GM12878 (cell line): ENCODE data around the gene PRORP. TPM values are rescaled to one million over a fixed set of nuclear protein-coding genes. Genes with fewer than 3 reads are reported as not detected.

ENCODE experiments used
- ATAC-seq: fragments of 200-7000 bp; cut with Tn5 transposase; 3 replicates; pipeline ENCODE4 v1.9.1; 2020; ENCODE audit warnings: mild to moderate bottlenecking, moderate library complexity
- BruUV-seq: library from RNA; stranded (reverse); fragments of 400-500 nt; replicated peaks from 2 replicates; lab custom pipeline; 2021; lab: Mats Ljungman, UMichigan
- CTCF ChIA-PET: fragments of 300-600 bp; sonication (Branson Sonifier 250); formaldehyde crosslinking; extraction: SDS; loops from one replicate; lab custom pipeline; 2021; ENCODE audit warnings: inconsistent platforms; lab: Yijun Ruan, JAX
- POLR2A ChIA-PET: fragments of 350-600 bp; formaldehyde crosslinking; extraction: SDS; loops from one replicate; lab custom pipeline; 2021; ENCODE audit warnings: inconsistent platforms; lab: Charles Lee
- RAD21 ChIA-PET: fragments of 300-600 bp; sonication (Branson Sonifier 250); formaldehyde crosslinking; loops from one replicate; lab custom pipeline; 2023; ENCODE audit warnings: antibody characterized with exemption; ENCODE audit not compliant: unreplicated experiment; lab: Charles Lee
- SMC1A ChIA-PET: fragments of 300-600 bp; sonication (Branson Sonifier 250); formaldehyde crosslinking; loops from one replicate; lab custom pipeline; 2023; ENCODE audit not compliant: unreplicated experiment, uncharacterized antibody; lab: Charles Lee
- DNase-seq: peaks from one replicate; pipeline ENCODE4 v3.0.0-alpha.2; 2011; ENCODE audit warnings: low read depth, low spot score
- FAIRE-seq: peaks from 3 replicates; lab custom pipeline; 2011; peaks lifted over from hg19 to GRCh38; lab: Jason Lieb, UNC
- H2AFZ ChIP-seq: 2 replicates; pipeline ENCODE4 v1.6.0; 2011; ENCODE audit warnings: low read depth, low read length, control low read depth; ENCODE audit not compliant: control insufficient read depth
- H3K27ac ChIP-seq: 2 replicates; pipeline ENCODE4 v1.5.1; 2011; ENCODE audit warnings: control low read depth; ENCODE audit not compliant: control insufficient read depth, insufficient read depth
- H3K27me3 ChIP-seq, 2 experiments: replicated peaks in 1 of 2; 2 replicates each; pipeline versions ENCODE4 v1.6.0 to v1.6.1; 2011; ENCODE audit warnings: low read length in 1 of 2; ENCODE audit not compliant: control insufficient read depth in 2 of 2, insufficient read depth in 2 of 2
- H3K36me3 ChIP-seq, 2 experiments: 2 replicates each; pipeline ENCODE4 v1.5.1; 2011; ENCODE audit warnings: low read length in 1 of 2; ENCODE audit not compliant: control insufficient read depth in 2 of 2, insufficient read depth in 2 of 2
- H3K4me1 ChIP-seq: 2 replicates; pipeline ENCODE4 v1.6.1; 2011; ENCODE audit warnings: mild to moderate bottlenecking, low read length, moderate library complexity, mixed read lengths; ENCODE audit not compliant: control insufficient read depth, insufficient read depth
- H3K4me2 ChIP-seq: 2 replicates; pipeline ENCODE4 v1.6.0; 2011; ENCODE audit warnings: control low read depth; ENCODE audit not compliant: control insufficient read depth, insufficient read depth
- H3K4me3 ChIP-seq: fragments of 200-600 bp; sonication (generic); 2 replicates; pipeline ENCODE4 v1.5.1; 2016
- H3K79me2 ChIP-seq: 2 replicates; pipeline ENCODE4 v1.6.0; 2011; ENCODE audit warnings: low read length; ENCODE audit not compliant: control insufficient read depth, insufficient read depth
- H3K9ac ChIP-seq: 2 replicates; pipeline ENCODE4 v1.8.0; 2011; ENCODE audit warnings: low read length, control low read depth, mixed read lengths; ENCODE audit not compliant: control insufficient read depth, insufficient read depth
- H3K9me3 ChIP-seq: replicated peaks from 3 replicates; pipeline ENCODE4 v1.5.1; 2011; ENCODE audit warnings: mild to moderate bottlenecking, low read length; ENCODE audit not compliant: control insufficient read depth, insufficient read depth
- H4K20me1 ChIP-seq: 2 replicates; pipeline ENCODE4 v1.6.0; 2011; ENCODE audit not compliant: control insufficient read depth, insufficient read depth
- BCL3 ChIP-seq: IDR thresholded peaks from 2 replicates; pipeline ENCODE4 v1.6.1; 2011; ENCODE audit warnings: borderline replicate concordance, low read depth, mild to moderate bottlenecking, moderate library complexity, low read length; ENCODE audit not compliant: insufficient read depth, poor library complexity, severe bottlenecking
- CEBPB ChIP-seq, 2 experiments: fragments of 150-350 bp in 1 of 2; IDR thresholded peaks; 2 replicates each; pipeline ENCODE4 v1.6.1; 2012 to 2014; ENCODE audit warnings: low read depth in 2 of 2, low read length in 2 of 2, borderline replicate concordance in 1 of 2, inconsistent platforms in 1 of 2
- RAD51 ChIP-seq: fragments of 450-650 bp; IDR thresholded peaks from 2 replicates; pipeline ENCODE4 v1.6.1; 2016; ENCODE audit warnings: moderate library complexity, mild to moderate bottlenecking, inconsistent platforms
- SMC3 ChIP-seq: IDR thresholded peaks from 2 replicates; pipeline ENCODE4 v1.6.1; 2011; ENCODE audit warnings: low read length, improper control_type of control experiment, borderline replicate concordance
- SUZ12 ChIP-seq: fragments of 200-600 bp; sonication (generic); IDR thresholded peaks from one replicate; pipeline ENCODE4 v1.6.1; 2018; ENCODE audit warnings: antibody characterized with exemption, mild to moderate bottlenecking; ENCODE audit not compliant: unreplicated experiment
- WGBS: methylation state at CpG from one replicate; pipeline ENCODE4 v1.1.6; 2016; ENCODE audit warnings: low lambda C conversion rate; ENCODE audit not compliant: insufficient replicate concordance, insufficient coverage; ENCODE audit errors: missing lambda C conversion rate; 5-methylcytosine and 5-hydroxymethylcytosine counted together
- in situ Hi-C: fragments of 300-500 bp; cut with MboI; formaldehyde crosslinking; loops from 9 replicates; pipeline ENCODE4 v1.14.3; 2018; ENCODE audit warnings: mixed read lengths
- intact Hi-C: fragments of 100-400 bp; cut with micrococcal nuclease; formaldehyde crosslinking; loops from one replicate; pipeline ENCODE4 v1.14.2; 2022; ENCODE audit not compliant: unreplicated experiment
- polyA plus RNA-seq, 11 experiments: library from polyadenylated mRNA; depleted of rRNA in 4 of 11; unstranded in 6 of 11; stranded (reverse) in 5 of 11; fragments of >200 nt; fragmentation: Nextera tagmentation in 4 of 11; fragmentation: Illumina TruSeq in 1 of 11; extraction: Ambion mirVana in 4 of 11; extraction: Trizol in 1 of 11; gene quantifications; 1 replicate in 1 of 11; 2 replicates in 10 of 11; pipeline versions ENCODE4 v1.2.1 to v1.2.3, GENCODE V29; 2011 to 2016; ENCODE audit warnings: inconsistent platforms in 2 of 11, missing spikeins in 2 of 11, low read depth in 1 of 11
- total RNA-seq, 4 experiments: library from RNA; depleted of rRNA in 3 of 4; stranded (reverse); fragments of >200 nt in 3 of 4; fragmentation: Illumina TruSeq in 1 of 4; extraction: Trizol in 1 of 4; gene quantifications; 2 replicates each; pipeline versions ENCODE4 v1.2.1 to v1.2.3, GENCODE V29; 2013 to 2021

PRORP gene
- total and polyA plus RNA-seq, 10 of the 15 experiments (the other 5 are each of a cell fraction or from before 2014, with no cell fraction given), result 38.8 to 61.3 (median 46.7) TPM

DNA sequence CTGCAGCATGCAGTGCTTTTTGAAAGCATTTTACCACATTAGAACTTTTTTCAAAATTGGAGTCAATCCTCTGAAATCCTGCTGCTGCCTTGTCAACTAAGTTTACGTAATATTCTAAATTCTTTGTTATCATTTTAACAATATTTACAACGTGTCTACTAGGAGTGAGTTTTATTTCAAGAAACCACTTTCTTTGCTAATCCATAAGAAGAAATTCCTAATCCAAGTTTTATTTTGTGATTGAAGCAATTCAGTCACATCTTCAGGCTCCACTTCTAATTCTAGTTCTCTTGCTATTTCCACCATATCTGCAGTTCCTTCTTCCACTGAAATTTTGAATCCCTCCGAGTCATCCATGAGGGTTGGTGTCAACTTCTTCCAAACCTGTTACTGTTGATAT is 25.4 kb downstream of the PRORP start:
- SMC1A ChIA-PET, result interaction anchor here (0.9 to 16.3 kb wide), 5 partner anchors 13 to 268 kb away, joined by 3 to 362 read pairs (median 4); partner anchors contain the start of gene NFKBIA
- BruUV-seq, result no TSS peak
- TF ChIP-seq RAD51 (no peak), CEBPB (IDR thresholded peaks at IDR 0.05; ENCODE audit: borderline replicate concordance in 1 of 2, low read depth in 2 of 2, low read length in 2 of 2) (no peak), SMC3 (no peak), BCL3 (no peak), SUZ12 (no peak)
- Histone ChIP-seq H3K4me3 (no peak overlapping the region), H4K20me1 (no peaks in the 10 kb centered on the region), H3K27ac (no peak overlapping the region), H3K36me3 (peaks cover 1 to 4% of the 10 kb centered on the region in 2 experiments; a peak in 2 of 4 replicates), H3K79me2 (peaks cover 4% of the 10 kb centered on the region), H2AFZ (no peak overlapping the region), H3K4me2 (no peak overlapping the region), H3K9me3 (no peaks in the 10 kb centered on the region), H3K4me1 (peaks cover 10% of the 10 kb centered on the region), H3K9ac (no peak overlapping the region), H3K27me3 (no peaks in the 10 kb centered on the region)
- RAD21 ChIA-PET, result interaction anchor here (9.8 kb wide), 1 partner anchor 268 kb away, joined by 257 read pairs; no protein-coding TSS in a partner anchor
- FAIRE-seq (no peak), ATAC-seq (no peak), DNase-seq (no peak)
- intact Hi-C loops (no loop called here), in situ Hi-C loops (no loop called here)
- CTCF ChIA-PET, result interaction anchor here (8.9 kb wide), 1 partner anchor 256 kb away, joined by 115 read pairs; the partner anchor contains the start of gene NFKBIA
- WGBS, result 79% methylated on average over 3 of the region's 3 CpGs
- POLR2A ChIA-PET, result interaction anchor here (1.0 to 1.3 kb wide), 2 partner anchors 10 to 12 kb away, joined by 3 read pairs; no protein-coding TSS in a partner anchor
